GM04504 (cell line): Measurements from ENCODE around the gene ARMC9.
"Not testable (repeated sequence)": the region's sequence is repeated elsewhere in the genome, so short reads cannot be mapped to it uniquely, and the experiment has no call there.

Experiments
- DNase-seq: peaks from one replicate; pipeline ENCODE4 v3.0.0-alpha.2; 2012; ENCODE audit warnings: low read depth

Gene ARMC9

GRCh38 chr2:231287696-231288095, 89.3 kb downstream of the ARMC9 start:
- DNase-seq, result no peak

GRCh38 chr2:231288590-231288989, 90.2 kb downstream of the ARMC9 start:
- DNase-seq, result no peak

- DNase-seq, result no peak
These were observed 92.0 kb downstream of the ARMC9 start for GRCh38 chr2:231290321-231291015.

DNA sequence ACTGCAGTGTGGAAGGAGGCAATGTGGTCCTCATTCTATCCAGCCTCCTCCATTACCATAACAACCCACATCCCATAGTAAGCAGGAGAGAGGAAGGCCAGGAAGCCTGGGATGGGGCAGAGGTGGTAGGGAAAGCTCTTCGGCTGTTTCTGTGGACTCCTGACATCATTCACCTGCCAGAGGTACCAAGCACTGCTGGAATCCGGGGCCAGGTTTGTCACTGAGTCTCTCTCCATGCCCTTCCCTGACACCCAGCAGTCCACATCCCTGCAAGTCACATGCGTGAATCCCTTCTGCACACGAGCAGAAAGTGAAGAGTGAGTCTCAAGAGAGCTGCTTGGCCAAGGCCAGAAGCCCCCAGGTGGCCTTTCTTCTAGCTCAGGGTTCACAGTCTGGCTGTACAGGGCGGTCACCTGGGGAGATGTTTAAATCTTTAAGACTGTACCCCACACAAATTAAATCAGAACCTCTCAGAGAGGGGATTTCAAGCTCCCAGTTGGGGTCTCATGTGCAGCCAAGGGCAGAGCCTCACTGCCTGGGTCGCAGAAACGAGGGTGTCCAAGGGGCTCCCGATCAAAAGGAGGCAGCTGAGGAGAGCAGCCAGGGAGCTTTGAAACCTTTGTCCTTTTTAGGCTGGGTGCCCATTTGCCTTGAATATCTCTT, 94.2 kb downstream of the ARMC9 start:
- no peak for DNase-seq

DNA sequence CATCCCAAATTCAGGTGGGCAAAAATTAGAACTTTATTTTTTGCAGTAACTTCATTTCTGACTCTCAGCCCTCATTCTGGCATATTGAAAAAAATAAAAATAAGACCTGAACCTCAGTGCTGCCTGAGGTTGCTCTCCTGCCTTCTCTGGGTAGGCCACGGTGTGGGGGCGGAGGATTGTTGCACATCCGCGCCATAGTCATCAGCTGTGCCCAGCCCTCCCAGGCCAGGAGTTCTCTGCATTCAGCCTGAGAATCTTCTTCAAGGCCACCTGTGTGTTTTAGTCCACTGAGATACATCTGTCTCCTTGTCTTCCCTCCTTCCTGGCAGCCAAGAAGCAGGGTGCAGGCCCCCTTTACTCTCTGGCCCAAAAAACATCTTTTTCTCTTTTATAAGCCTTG, 94.7 kb downstream of the ARMC9 start:
- DNase-seq, result no peak

DNA sequence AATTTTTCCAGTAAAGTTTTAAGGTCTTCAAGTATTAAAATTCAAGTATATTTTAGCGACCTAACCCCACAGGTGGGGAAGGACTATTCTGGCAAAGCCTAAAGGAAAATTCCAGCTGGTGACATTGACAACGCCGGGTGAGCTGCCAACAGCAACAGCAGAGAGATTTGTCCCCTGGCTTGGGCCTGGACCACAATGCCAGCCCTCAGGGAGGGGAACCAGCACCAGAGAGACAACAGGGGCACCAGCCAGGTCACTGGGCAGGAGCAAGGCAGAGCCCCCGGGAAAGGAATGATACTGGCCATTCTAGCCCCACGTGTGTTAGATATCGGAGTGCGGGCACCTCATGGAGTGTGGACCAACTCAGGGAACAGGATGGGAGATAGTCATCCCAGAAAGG, 95.7 kb downstream of the ARMC9 start:
- DNase-seq, result no peak

DNA sequence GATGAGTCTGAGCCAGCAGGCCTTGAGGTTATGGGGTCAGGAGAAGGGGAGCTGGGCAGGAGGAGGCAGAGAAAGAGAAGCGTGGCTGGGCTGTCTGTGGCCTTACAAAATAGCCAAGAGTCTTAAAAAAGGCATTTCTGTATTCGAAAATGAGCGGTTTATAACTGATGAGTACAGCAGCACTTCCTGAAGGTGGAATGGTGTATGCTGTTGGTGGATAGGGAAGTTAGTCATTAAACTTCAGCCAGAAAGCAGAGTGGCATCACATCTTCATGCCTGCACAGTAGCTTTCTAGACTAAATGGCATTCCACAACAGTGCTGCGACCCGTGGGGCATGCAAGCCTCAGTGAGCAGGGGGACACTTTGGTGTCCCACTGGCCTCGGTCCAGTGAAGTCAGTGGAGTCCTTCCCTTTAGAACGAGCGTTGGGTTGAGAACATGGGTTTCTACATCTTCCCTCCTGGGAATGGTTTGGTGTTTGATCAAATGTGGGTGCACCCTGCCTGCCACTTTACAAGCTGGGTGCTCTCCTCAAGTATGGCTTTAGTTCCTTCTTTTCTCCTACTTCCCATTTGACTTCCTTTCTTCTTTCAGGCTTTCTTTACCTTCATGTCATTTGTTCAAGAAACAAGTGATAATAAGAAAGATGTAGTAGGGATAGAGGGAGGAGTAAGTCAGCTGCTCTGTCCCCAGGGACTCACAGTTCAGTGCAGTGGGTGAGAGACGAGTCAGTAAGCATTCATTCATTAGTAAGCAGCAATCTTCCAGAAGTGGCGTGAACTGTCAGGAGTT, 96.3 kb downstream of the ARMC9 start:
- no peak for DNase-seq

GRCh38 chr2:231295363-231295655, 96.9 kb downstream of the ARMC9 start:
- no peak for DNase-seq

DNA sequence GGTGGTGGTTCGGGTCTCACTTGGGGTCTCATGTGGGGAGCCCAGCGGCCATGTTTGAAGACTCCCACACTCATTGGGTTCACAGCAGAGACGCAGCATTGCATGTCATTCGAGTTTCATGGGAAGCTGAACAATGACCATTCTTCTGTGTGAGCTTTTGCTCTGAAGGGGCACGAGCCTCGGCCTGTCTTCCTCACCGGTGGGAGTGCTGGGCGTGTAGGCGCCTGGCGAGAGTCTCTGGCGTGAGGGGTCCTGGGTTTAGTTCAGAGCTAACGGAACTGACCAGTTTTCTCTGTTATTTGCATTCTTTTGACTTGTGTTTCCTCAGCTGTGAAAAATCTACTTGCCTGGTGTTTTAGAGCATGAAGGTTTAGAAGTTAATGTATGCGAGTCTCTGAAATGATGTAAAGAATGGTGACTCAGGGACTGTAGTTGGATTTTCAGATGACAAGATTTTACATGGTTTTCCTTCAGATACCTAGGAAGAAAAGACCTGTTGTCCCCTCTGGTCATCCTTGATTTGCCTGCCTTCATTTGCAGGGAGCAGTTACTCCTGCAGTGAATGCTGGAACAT, 98.1 kb downstream of the ARMC9 start:
- no peak for DNase-seq

DNA sequence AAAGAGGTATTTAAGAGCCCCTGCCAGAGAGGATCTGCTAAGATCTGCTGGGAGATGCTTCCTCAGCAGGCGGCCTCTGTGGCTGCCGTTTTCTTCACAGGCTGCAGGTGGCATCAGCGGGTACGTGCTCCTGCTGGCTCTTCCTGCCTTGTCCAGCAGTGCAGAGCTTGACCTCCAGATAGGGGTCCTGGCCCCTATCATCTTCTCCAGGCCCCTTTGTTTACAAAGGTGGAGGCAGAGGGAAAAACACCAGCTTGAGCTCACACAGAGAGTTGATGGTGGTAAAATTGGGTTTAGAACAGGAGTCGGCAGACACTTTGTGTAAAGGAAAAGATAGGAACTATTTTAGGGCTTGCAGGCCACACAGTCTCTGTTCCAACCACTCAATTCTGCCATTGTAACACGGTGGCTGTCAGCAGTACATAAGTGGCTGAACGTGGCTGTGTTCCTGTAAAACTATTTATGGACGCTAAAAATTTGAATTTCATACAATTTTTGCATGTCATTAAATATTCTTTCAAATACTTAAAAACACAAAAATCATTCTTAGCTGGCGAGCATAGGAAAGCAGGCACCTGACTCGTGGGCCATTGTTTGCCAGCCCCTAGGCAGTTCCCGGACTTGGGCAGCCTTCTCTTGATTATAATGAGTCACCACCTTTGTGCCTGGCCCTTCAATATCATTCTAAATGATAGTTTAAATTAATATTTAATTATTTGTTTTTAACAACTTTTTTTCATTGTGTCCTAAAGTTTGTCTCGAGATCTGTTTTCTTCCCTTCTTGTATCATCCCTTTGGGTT, 98.9 kb downstream of the ARMC9 start:
- DNase-seq, result peak; percentile 6

- DNase-seq, result no peak
These were observed 99.7 kb downstream of the ARMC9 start for GRCh38 chr2:231298091-231298490.

DNA sequence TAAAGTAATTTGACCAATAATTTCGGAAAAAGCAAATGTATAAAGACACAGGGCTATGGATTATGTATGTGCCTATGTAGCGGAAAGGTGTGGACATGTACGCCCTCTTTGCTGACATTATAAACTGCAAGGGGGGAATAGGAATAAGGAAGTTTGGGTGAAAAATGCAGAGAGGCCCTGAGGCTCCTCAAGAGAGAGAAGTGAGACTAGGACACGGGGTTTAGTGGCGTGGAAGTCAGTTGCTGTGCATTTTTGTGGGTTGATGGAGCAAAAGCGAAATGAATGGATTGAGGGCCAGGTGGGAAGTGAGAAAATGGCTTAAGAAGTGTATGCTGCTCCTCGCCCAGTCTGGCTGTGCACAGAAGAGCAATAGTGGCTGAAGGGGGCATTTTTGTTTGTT, 100.8 kb downstream of the ARMC9 start:
- no peak for DNase-seq

GRCh38 chr2:231300020-231300721, 101.7 kb downstream of the ARMC9 start:
- no peak for DNase-seq

- no peak for DNase-seq
These were observed 102.3 kb downstream of the ARMC9 start for GRCh38 chr2:231300722-231301076.

- DNase-seq, result not testable (repeated sequence)
These were observed 105.8 kb downstream of the ARMC9 start for GRCh38 chr2:231304259-231304658.

DNA sequence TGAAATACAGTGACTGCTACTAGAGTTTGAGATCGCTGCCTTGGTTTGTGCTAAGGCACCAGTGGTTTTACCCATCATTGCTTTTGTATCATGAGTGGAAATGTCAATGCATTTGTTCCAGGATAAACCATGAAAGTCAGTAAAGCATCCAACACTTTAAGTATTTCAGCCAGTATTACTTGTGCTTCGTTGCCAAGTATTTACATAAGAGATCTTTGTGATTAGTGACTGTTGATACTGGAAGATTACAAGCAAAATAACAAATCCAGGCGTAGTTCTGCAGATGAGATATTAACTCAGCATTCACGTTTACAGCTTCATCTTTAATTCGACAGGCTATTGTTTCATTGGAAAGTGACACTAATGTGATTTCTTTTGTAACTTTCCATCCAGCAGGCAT, 106.8 kb downstream of the ARMC9 start:
- no peak for DNase-seq

DNA sequence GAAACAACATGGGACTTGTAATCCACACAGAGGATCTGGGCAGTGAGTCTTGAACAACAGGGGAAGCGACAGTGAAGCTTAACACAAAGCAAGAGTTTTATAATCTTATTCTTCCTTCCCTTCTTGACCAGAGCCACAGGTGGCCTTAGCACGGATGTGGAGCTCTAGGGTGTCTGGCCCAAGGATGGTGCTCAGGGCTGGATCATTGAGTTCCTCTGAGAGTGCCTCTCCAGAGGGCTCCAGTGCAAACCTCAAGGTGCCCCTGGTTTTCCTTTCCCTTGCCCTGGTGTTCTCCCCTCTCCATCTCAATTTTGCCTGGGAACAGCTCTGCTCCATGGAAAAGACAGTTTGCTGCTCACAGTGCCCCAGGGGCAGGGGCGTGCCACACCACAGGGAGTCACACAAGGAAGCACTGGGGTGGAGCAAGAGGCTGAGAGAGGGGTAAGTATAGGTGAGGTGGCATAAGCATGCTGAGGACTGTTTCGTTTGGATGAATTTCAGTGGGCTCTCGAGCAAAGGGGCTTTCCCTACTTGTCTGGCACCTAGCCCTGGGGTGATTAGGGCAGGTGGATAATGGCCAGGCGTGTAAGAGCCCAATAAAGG, 108.5 kb downstream of the ARMC9 start:
- no peak for DNase-seq

GRCh38 chr2:231308219-231308618, 109.8 kb downstream of the ARMC9 start:
- DNase-seq, result no peak

- DNase-seq, result peak; percentile 4
These were observed 110.4 kb downstream of the ARMC9 start for GRCh38 chr2:231308631-231309428.

- no peak for DNase-seq
These were observed 113.6 kb downstream of the ARMC9 start for GRCh38 chr2:231312066-231312465.
